Type B pancreatic cell (in vitro differentiated cells): ENCODE measurements around the gene LAMB4. TPM values are rescaled to one million over a fixed set of nuclear protein-coding genes. Genes with fewer than 3 reads are reported as not detected.

Source experiments
- DNase-seq: peaks from one replicate; pipeline ENCODE4 v3.0.0; 2021; ENCODE audit warnings: mixed read lengths; ENCODE audit not compliant: unreplicated experiment; ENCODE audit errors: extremely low spot score
- H3K27ac Mint-ChIP-seq: 2 replicates; pipeline ENCODE4 v1.8.0; 2021; ENCODE audit warnings: mild to moderate bottlenecking, mixed read lengths
- H3K27me3 Mint-ChIP-seq: 2 replicates; pipeline ENCODE4 v1.8.0; 2021; ENCODE audit warnings: mixed read lengths
- H3K36me3 Mint-ChIP-seq: 2 replicates; pipeline ENCODE4 v1.8.0; 2021; ENCODE audit warnings: mixed read lengths
- H3K4me1 Mint-ChIP-seq: one replicate; pipeline ENCODE4 v1.8.0; 2021; ENCODE audit warnings: mixed read lengths; ENCODE audit not compliant: unreplicated experiment
- H3K4me3 Mint-ChIP-seq: 2 replicates; pipeline ENCODE4 v1.8.0; 2021; ENCODE audit warnings: mild to moderate bottlenecking, mixed read lengths
- H3K9me3 Mint-ChIP-seq: 2 replicates; pipeline ENCODE4 v1.8.0; 2021; ENCODE audit warnings: mixed read lengths
- total RNA-seq: library from RNA; stranded (reverse); gene quantifications from 2 replicates; pipeline ENCODE4 v1.2.1, GENCODE V29; 2021; ENCODE audit warnings: low replicate concordance
- TF ChIP-seq, protein P1 (sequence below): fragments of 200-600 bp; sonication (generic); conservative IDR thresholded peaks from 2 replicates; pipeline ENCODE4 v1.5.0; 2021; ENCODE audit warnings: antibody characterized with exemption, mild to moderate bottlenecking

The LAMB4 gene
- total RNA-seq, 1 donor from 2014 or later, result 1.3 TPM

DNA sequence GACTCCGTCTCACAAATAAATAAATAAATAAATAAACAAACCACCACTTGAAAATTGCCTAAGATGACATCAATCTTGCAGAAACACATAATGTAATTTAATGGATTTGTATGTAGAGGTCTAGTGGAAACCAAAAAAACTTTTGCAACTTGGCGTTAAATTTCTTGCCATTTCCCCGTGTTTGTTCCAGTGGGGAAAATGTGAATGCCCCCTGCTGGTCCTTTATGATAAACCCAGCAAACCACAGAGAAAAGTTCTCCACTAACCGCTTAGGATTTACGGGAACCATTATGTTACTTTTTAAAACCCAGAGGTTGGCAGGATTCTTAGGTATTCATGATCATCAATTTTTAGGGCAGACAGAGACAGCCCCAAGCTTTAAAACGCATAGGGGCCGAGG lies 32.5 kb downstream of the LAMB4 start:
- TF ChIP-seq, protein P1, sequence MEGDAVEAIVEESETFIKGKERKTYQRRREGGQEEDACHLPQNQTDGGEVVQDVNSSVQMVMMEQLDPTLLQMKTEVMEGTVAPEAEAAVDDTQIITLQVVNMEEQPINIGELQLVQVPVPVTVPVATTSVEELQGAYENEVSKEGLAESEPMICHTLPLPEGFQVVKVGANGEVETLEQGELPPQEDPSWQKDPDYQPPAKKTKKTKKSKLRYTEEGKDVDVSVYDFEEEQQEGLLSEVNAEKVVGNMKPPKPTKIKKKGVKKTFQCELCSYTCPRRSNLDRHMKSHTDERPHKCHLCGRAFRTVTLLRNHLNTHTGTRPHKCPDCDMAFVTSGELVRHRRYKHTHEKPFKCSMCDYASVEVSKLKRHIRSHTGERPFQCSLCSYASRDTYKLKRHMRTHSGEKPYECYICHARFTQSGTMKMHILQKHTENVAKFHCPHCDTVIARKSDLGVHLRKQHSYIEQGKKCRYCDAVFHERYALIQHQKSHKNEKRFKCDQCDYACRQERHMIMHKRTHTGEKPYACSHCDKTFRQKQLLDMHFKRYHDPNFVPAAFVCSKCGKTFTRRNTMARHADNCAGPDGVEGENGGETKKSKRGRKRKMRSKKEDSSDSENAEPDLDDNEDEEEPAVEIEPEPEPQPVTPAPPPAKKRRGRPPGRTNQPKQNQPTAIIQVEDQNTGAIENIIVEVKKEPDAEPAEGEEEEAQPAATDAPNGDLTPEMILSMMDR, result peak; percentile 62
- no peaks in the 10 kb centered on the region for H3K36me3 Mint-ChIP-seq

DNA sequence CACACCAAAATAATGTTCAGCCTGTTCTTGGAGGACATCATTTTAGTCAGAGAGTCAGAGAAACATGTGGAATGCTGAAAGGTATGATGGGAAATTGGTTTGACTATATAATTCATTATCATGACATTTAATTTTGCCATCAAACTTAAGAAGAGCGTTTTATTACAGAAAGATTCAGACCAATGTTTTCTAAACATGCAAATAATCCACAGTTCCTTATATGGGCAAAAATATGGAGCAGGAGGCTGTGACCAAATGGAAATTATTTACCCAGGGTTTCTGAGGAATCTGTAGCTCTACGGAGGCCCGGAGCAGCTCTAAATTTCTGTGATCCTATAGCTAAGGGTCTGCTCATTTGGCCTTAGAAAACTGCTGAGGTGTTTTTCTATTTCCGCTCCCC lies 33.2 kb downstream of the LAMB4 start:
- Mint-ChIP-seq H3K9me3 (peaks cover 4% of the 10 kb centered on the region), H3K27ac (no peak overlapping the region), H3K4me1 (peaks cover 31% of the 10 kb centered on the region), H3K4me3 (no peak overlapping the region), H3K36me3 (no peaks in the 10 kb centered on the region), H3K27me3 (no peaks in the 10 kb centered on the region)
- no peak for DNase-seq
- TF ChIP-seq, protein P1, result no peak

More for the DNA sequence above, 32.5 kb downstream of the LAMB4 start:
- H3K27me3 Mint-ChIP-seq, result no peaks in the 10 kb centered on the region
- peaks cover 4% of the 10 kb centered on the region for H3K9me3 Mint-ChIP-seq
- H3K27ac Mint-ChIP-seq, result no peak overlapping the region
- H3K4me3 Mint-ChIP-seq, result no peak overlapping the region
- no peak for DNase-seq
- peaks cover 31% of the 10 kb centered on the region for H3K4me1 Mint-ChIP-seq

DNA sequence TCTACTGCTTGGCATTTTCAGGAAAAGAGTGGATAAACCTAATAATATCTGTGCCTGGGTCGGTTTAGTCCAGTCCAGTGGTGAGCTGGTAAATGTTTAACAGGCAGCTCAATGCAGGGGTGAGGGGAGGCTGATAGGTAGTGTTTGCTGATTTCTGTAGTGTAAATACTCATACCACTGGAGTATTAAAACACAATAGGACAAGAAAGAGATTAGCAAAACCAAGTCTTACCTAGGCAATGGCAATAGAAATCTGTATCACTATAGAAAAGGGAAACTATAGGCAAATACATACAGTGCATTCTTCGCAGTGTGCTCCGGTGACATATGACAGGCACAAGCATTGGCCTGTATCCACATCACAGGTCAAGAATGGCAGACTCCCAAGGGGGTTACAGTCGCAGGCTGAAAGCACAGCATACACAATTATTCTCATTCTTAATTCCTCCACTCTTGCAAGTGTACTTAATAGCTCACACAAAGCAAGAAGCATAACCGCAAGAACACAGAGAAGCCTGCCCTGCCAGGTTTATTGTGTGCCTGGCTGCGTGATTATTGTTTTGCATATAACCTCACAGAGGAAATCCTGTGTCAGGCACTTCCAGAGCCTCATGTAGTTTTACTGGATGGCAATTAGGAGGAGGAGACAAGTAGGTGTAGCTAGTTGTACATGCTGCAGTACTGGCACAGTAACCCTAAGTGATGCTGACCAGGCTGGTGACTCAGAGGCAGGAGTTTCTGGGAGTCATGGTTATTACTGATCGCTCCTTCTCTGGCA lies 35.0 kb downstream of the LAMB4 start:
- H3K4me1 Mint-ChIP-seq, result peaks cover 31% of the 10 kb centered on the region
- no peaks in the 10 kb centered on the region for H3K27me3 Mint-ChIP-seq
- H3K36me3 Mint-ChIP-seq, result no peaks in the 10 kb centered on the region
- peak overlapping the region; percentile 56 for H3K4me3 Mint-ChIP-seq
- peak overlapping the region; percentile 59 for H3K27ac Mint-ChIP-seq
- H3K9me3 Mint-ChIP-seq, result peaks cover 4% of the 10 kb centered on the region
- TF ChIP-seq, protein P1, result no peak
- DNase-seq, result no peak

DNA sequence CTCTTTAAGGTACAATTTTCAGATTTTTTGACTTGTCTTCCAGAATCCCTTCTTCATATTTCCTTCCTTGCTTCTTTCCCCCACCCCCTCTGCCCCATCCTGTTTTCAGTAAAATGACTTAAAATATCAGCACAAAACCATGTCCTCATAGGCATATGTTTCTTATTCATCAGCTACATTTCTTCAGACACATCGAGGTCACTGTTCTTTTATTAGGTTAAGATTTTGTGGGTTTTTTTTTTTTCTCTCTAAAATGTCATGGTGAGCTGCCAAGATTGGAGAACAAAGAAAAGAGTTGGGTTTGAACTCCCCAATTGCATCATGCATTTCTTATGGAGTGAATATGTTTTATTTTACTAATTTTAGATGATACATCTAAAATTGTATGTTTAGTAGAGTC lies 35.8 kb downstream of the LAMB4 start:
- Mint-ChIP-seq H3K36me3 (no peaks in the 10 kb centered on the region), H3K27me3 (no peaks in the 10 kb centered on the region), H3K4me1 (peaks cover 31% of the 10 kb centered on the region), H3K27ac (peak overlapping the region; percentile 61), H3K9me3 (peaks cover 4% of the 10 kb centered on the region), H3K4me3 (peak overlapping the region; percentile 23)
- no peak for DNase-seq
- TF ChIP-seq, protein P1, result no peak

DNA sequence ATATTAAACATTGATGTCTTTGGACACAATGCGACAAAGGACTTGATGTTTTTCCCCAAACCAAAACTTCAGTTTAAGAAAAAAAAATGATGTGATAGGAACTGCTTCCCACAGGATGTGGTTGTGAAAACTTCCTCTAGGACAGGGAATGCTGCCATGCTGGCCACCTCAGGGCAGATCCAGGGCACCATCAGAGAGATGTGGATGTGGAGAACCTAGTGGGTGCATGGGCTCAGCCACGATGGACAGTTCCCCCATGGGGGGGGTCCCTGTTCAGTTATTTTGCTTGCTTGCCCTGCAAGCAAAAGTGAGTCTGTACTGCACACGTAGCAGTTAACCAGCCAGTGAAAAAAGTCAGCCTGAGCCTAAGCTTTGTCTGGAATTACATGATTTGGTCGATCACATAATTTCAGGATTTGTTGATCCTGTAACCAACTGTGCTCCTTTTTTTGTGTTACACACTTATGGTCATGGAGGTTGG lies 36.3 kb downstream of the LAMB4 start:
- DNase-seq, result no peak
- Mint-ChIP-seq H3K4me1 (peaks cover 31% of the 10 kb centered on the region), H3K4me3 (no peak overlapping the region), H3K27me3 (no peaks in the 10 kb centered on the region), H3K27ac (peak overlapping the region; percentile 61), H3K9me3 (no peaks in the 10 kb centered on the region), H3K36me3 (no peaks in the 10 kb centered on the region)
- TF ChIP-seq, protein P1, result no peak
